HepG2 (cell line): ENCODE measurements around the gene CNP. TPM values are rescaled to one million over a fixed set of nuclear protein-coding genes. Genes with fewer than 3 reads are reported as not detected.
A peak's percentile ranks its signal among the peaks of the same experiment; 100 is the strongest.

Source experiments
- BRD4 ChIP-seq: sonication (generic); formaldehyde crosslinking; IDR thresholded peaks from 2 replicates; pipeline ENCODE4 v1.4.0; 2020; ENCODE audit warnings: missing genetic modification reagents
- ERF ChIP-seq: IDR thresholded peaks from 2 replicates; pipeline ENCODE4 v1.6.1; 2018; ENCODE audit warnings: missing biosample characterization, missing genetic modification reagents
- MLXIP ChIP-seq: sonication (generic); formaldehyde crosslinking; IDR thresholded peaks from 2 replicates; pipeline ENCODE4 v1.9.0; 2021; ENCODE audit warnings: missing genetic modification reagents, borderline replicate concordance
- MTF1 ChIP-seq: sonication (generic); formaldehyde crosslinking; IDR thresholded peaks from 2 replicates; pipeline ENCODE4 v1.5.0; 2020; ENCODE audit warnings: missing genetic modification reagents
- NR2F6 ChIP-seq, 2 experiments: IDR thresholded peaks; 2 replicates each; pipeline ENCODE4 v1.6.1; 2016; ENCODE audit warnings: antibody characterized with exemption in 1 of 2, mild to moderate bottlenecking in 1 of 2
- POLR2A ChIP-seq, 2 experiments: IDR thresholded peaks; 2 replicates each; pipeline ENCODE4 v1.6.1; 2011; ENCODE audit warnings: low read depth in 2 of 2, low read length in 2 of 2, mild to moderate bottlenecking in 1 of 2, moderate library complexity in 1 of 2; ENCODE audit not compliant: insufficient read depth in 1 of 2
- RAD21 ChIP-seq: fragments of 450-650 bp; formaldehyde crosslinking; IDR thresholded peaks from 2 replicates; pipeline ENCODE4 v1.5.0; 2020; ENCODE audit warnings: mild to moderate bottlenecking
- THRA ChIP-seq: sonication (generic); formaldehyde crosslinking; IDR thresholded peaks from 2 replicates; pipeline ENCODE4 v1.4.0; 2020; ENCODE audit warnings: missing genetic modification reagents, borderline replicate concordance
- ZBTB10 ChIP-seq: sonication (generic); formaldehyde crosslinking; IDR thresholded peaks from 2 replicates; pipeline ENCODE4 v1.4.0; 2020; ENCODE audit warnings: missing genetic modification reagents, borderline replicate concordance
- ZBTB42 ChIP-seq: sonication (generic); formaldehyde crosslinking; IDR thresholded peaks from 2 replicates; pipeline ENCODE4 v1.5.0; 2020; ENCODE audit warnings: mild to moderate bottlenecking, missing genetic modification reagents
- ZNF205 ChIP-seq: IDR thresholded peaks from 2 replicates; pipeline ENCODE4 v1.6.1; 2018; ENCODE audit warnings: missing biosample characterization, missing genetic modification reagents
- ZNF569 ChIP-seq: sonication (generic); formaldehyde crosslinking; IDR thresholded peaks from 2 replicates; pipeline ENCODE4 v1.5.0; 2020; ENCODE audit warnings: mild to moderate bottlenecking, missing genetic modification reagents, moderate library complexity, borderline replicate concordance
- ZNF766 ChIP-seq: sonication (generic); formaldehyde crosslinking; IDR thresholded peaks from 2 replicates; pipeline ENCODE4 v1.5.0; 2020; ENCODE audit warnings: missing genetic modification reagents, borderline replicate concordance
- polyA plus RNA-seq, 8 experiments: library from polyadenylated mRNA; depleted of rRNA in 3 of 8; stranded (reverse) in 7 of 8; unstranded in 1 of 8; fragments of >200 nt; fragmentation: Illumina TruSeq in 4 of 8; extraction: Trizol in 4 of 8; gene quantifications; 2 replicates each; pipeline versions ENCODE4 v1.2.1 to v1.2.3, GENCODE V29; 2011 to 2016; ENCODE audit warnings: low read depth in 4 of 8, missing spikeins in 1 of 8, mixed read lengths in 1 of 8; ENCODE audit not compliant: insufficient read depth in 1 of 8
- total RNA-seq, 5 experiments: library from RNA; depleted of rRNA; stranded (reverse); fragments of >200 nt; fragmentation: Illumina TruSeq; extraction: Trizol; gene quantifications; 2 replicates each; pipeline ENCODE4 v1.2.3, GENCODE V29; 2016; ENCODE audit warnings: low read depth in 1 of 5
- TF ChIP-seq, protein P1 (sequence below): sonication (generic); formaldehyde crosslinking; IDR thresholded peaks from 2 replicates; pipeline ENCODE4 v1.5.0; 2020; ENCODE audit warnings: mild to moderate bottlenecking, missing genetic modification reagents, borderline replicate concordance
- TF ChIP-seq, protein P2 (sequence below): sonication (generic); formaldehyde crosslinking; IDR thresholded peaks from 2 replicates; pipeline ENCODE4 v1.9.0; 2021; ENCODE audit warnings: missing genetic modification reagents, mild to moderate bottlenecking, borderline replicate concordance

The CNP gene
- total and polyA plus RNA-seq, 2 of the 13 experiments (the other 11 are each of a cell fraction or from before 2014, with no cell fraction given): 97.2 to 161 TPM

DNA sequence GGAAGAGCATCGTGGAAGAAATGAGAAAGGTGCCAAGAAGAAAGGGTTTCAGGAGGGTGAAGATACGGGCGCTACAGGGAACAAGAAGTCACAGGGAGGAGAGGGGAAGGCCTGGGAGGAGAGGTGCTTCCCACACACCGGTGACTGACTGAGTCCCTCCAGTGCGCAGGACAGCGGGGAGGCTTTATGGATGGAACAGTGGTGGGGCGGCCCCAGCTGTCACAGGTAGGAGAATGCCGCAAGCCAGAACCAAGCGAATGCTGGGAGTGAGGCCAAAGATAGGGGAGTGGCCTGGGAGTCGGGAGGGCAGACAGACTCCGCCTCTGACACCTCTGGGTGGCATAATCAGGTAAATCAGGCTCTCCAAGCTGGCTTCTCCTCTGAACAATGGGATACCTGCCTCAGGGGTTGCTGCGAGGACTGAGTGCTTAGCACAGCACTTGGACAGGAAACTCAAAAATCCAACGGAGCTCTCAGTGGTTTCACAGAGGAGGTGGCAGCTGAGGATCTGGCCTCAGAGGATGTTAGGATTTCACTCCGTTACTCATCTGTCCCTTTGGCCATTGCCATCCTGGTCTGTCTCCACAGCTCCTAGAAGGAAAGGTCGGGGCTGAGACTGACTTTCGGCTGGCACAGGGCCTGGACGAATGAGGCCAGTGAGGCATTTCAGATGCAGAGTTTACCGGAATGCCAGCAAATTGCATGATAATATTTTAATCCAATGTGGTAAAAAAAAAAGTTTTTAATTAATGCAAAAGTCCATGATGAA lies 717 bp upstream of the CNP start (continued):
- TF ChIP-seq MTF1: no peak
- TF ChIP-seq RAD21 (CRISPR knock-in tag): 0 out of 2 replicates have a peak, but pooled peaks have one; percentile 14
- TF ChIP-seq BRD4 (CRISPR knock-in tag): no peak
- TF ChIP-seq, protein P1, sequence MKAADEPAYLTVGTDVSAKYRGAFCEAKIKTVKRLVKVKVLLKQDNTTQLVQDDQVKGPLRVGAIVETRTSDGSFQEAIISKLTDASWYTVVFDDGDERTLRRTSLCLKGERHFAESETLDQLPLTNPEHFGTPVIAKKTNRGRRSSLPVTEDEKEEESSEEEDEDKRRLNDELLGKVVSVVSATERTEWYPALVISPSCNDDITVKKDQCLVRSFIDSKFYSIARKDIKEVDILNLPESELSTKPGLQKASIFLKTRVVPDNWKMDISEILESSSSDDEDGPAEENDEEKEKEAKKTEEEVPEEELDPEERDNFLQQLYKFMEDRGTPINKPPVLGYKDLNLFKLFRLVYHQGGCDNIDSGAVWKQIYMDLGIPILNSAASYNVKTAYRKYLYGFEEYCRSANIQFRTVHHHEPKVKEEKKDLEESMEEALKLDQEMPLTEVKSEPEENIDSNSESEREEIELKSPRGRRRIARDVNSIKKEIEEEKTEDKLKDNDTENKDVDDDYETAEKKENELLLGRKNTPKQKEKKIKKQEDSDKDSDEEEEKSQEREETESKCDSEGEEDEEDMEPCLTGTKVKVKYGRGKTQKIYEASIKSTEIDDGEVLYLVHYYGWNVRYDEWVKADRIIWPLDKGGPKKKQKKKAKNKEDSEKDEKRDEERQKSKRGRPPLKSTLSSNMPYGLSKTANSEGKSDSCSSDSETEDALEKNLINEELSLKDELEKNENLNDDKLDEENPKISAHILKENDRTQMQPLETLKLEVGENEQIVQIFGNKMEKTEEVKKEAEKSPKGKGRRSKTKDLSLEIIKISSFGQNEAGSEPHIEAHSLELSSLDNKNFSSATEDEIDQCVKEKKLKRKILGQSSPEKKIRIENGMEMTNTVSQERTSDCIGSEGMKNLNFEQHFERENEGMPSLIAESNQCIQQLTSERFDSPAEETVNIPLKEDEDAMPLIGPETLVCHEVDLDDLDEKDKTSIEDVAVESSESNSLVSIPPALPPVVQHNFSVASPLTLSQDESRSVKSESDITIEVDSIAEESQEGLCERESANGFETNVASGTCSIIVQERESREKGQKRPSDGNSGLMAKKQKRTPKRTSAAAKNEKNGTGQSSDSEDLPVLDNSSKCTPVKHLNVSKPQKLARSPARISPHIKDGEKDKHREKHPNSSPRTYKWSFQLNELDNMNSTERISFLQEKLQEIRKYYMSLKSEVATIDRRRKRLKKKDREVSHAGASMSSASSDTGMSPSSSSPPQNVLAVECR (CRISPR knock-in tag): peak; percentile 21; the same call in 1 of the 2 replicates
- TF ChIP-seq ZBTB10 (CRISPR knock-in tag): no peak
- no peak for TF ChIP-seq MLXIP (CRISPR knock-in tag)
- no peak for TF ChIP-seq ZNF766
- no peak for TF ChIP-seq ZNF205 (CRISPR knock-in tag)
- no peak for TF ChIP-seq POLR2A (IDR thresholded peaks at IDR 0.05; ENCODE audit: insufficient read depth in 1 of 2, low read depth in 2 of 2, low read length in 2 of 2)
- TF ChIP-seq ZBTB42 (CRISPR knock-in tag): no peak
- TF ChIP-seq ERF (CRISPR knock-in tag): 0 out of 2 replicates have a peak, but pooled peaks have one; percentile 44
- TF ChIP-seq NR2F6 (IDR thresholded peaks at IDR 0.05): no peak
- TF ChIP-seq NR2F6 (CRISPR knock-in tag; IDR thresholded peaks at IDR 0.05): peak; percentile 32; the same call in 1 of the 2 replicates
- TF ChIP-seq, protein P2, sequence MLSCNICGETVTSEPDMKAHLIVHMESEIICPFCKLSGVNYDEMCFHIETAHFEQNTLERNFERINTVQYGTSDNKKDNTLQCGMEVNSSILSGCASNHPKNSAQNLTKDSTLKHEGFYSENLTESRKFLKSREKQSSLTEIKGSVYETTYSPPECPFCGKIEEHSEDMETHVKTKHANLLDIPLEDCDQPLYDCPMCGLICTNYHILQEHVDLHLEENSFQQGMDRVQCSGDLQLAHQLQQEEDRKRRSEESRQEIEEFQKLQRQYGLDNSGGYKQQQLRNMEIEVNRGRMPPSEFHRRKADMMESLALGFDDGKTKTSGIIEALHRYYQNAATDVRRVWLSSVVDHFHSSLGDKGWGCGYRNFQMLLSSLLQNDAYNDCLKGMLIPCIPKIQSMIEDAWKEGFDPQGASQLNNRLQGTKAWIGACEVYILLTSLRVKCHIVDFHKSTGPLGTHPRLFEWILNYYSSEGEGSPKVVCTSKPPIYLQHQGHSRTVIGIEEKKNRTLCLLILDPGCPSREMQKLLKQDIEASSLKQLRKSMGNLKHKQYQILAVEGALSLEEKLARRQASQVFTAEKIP (CRISPR knock-in tag): no peak
- TF ChIP-seq ZNF569 (CRISPR knock-in tag): no peak
- peak; percentile 27; the same call in 1 of the 2 replicates for TF ChIP-seq THRA (CRISPR knock-in tag)
